ENCODE data around the gene PRKAR1B. TPM values are rescaled to one million over a fixed set of nuclear protein-coding genes. Genes with fewer than 3 reads are reported as not detected.

The PRKAR1B gene
- total RNA-seq, 2 experiments from 2014 or later: 15.5 to 15.8 TPM

DNA sequence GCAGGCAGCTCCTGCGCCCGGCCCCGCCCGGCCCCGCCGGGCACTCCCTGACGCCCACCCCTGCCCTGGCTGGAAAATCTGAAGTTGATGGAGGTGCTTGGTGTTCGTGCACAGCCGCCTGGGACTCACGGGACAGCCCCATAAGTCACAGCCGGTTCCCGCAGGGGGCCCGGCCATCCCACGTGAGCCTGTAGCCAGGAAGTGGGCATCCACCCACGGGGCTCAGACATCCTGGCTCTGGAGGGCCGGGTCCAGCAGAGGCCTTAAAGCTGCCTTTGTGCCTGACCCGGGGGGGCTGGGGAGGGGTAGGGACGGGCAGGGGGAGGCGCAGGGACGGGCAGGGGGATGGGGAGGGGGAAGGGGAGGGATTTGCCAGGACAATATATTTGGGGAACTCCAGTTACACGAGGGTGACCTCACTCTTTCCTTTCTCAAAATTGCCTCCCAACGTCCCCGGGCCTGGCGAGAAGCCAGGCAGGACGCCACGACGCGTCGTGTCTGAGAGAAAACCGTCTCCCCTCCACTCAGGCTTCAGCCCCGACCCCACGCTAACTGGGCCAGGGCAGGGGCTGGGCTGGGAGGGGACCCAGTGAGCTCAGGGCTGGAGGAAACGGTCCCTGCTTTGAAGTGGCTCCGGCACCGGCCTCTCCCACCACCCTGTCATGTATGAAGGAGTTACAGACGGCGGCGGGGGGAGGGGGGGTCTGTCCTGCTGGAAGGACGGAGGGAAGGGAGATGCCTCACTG lies 125.3 kb downstream of the PRKAR1B start:
- peak overlapping the region; percentile 71 for H3K4me3 Mint-ChIP-seq
- peak overlapping the region; percentile 100 for H3K27ac Mint-ChIP-seq
- H3K4me1 Mint-ChIP-seq (ENCODE audit: low read depth): peaks cover 68% of the 10 kb centered on the region
- no peaks in the 10 kb centered on the region for H3K27me3 Mint-ChIP-seq (ENCODE audit: low read depth)
- peaks cover 36% of the 10 kb centered on the region for H3K36me3 Mint-ChIP-seq (ENCODE audit: low read depth)
- peak; percentile 96 for DNase-seq
- H3K9me3 Mint-ChIP-seq: peaks cover 12% of the 10 kb centered on the region
- intact Hi-C loops (cut with micrococcal nuclease): loop anchor here (1.0 to 5.0 kb wide), 6 partner anchors 8 to 239 kb away; partner anchors contain the start of genes DNAAF5, PDGFA, PRKAR1B and SUN1
- CTCF ChIA-PET: no interaction called here

- Mint-ChIP-seq H3K4me1 (ENCODE audit: low read depth) (peaks cover 64% of the 10 kb centered on the region), H3K27me3 (ENCODE audit: low read depth) (no peaks in the 10 kb centered on the region), H3K27ac (peak overlapping the region; percentile 100), H3K9me3 (peaks cover 11% of the 10 kb centered on the region), H3K36me3 (ENCODE audit: low read depth) (peaks cover 33% of the 10 kb centered on the region), H3K4me3 (peak overlapping the region; percentile 71)
- DNase-seq: no peak
- intact Hi-C loops (cut with micrococcal nuclease): loop anchor here (1.0 to 5.0 kb wide), 6 partner anchors 8 to 239 kb away; partner anchors contain the start of genes DNAAF5, PDGFA, PRKAR1B and SUN1
- CTCF ChIA-PET: interaction anchor here (1.4 kb wide), 1 partner anchor 16 kb away, joined by 4 read pairs; no protein-coding TSS in a partner anchor
These were observed 126.0 kb downstream of the PRKAR1B start for GRCh38 chr7:601036-601594.

GRCh38 chr7:600149-601035 lies 126.7 kb downstream of the PRKAR1B start:
- Mint-ChIP-seq H3K4me1 (ENCODE audit: low read depth) (peaks cover 64% of the 10 kb centered on the region), H3K27ac (peak overlapping the region; percentile 100), H3K9me3 (peaks cover 9% of the 10 kb centered on the region), H3K36me3 (ENCODE audit: low read depth) (peaks cover 31% of the 10 kb centered on the region), H3K27me3 (ENCODE audit: low read depth) (no peaks in the 10 kb centered on the region), H3K4me3 (peak overlapping the region; percentile 71)
- intact Hi-C loops (cut with micrococcal nuclease): loop anchor here (1.0 to 5.0 kb wide), 6 partner anchors 7 to 238 kb away; partner anchors contain the start of genes DNAAF5, PDGFA, PRKAR1B and SUN1
- no peak for DNase-seq
- CTCF ChIA-PET: interaction anchor here (0.6 to 1.4 kb wide), 2 partner anchors 16 to 21 kb away, joined by 3 to 4 read pairs; no protein-coding TSS in a partner anchor

DNA sequence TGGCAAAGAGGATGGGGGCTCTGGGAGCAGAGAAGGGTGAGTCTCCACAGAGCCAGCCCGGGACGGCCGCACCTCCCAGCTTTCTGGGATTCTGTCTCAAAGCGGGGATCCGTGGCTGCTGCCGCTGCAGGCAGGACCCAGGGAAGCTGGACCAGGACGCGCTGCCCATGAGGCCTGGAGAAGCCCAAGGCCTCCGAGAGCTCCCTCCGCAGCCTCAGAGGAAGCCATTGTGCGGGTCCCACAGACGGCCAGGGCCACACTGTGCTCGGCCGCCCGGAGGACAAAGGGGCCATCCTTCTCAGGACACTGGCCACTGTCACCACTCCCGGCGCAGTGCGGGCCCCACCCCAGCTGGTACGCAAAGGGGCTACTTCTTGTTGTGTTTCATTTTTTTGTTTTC lies 128.2 kb downstream of the PRKAR1B start:
- DNase-seq: no peak
- Mint-ChIP-seq H3K9me3 (peaks cover 3% of the 10 kb centered on the region), H3K36me3 (ENCODE audit: low read depth) (peaks cover 22% of the 10 kb centered on the region), H3K4me3 (no peak overlapping the region), H3K27ac (no peak overlapping the region), H3K27me3 (ENCODE audit: low read depth) (no peaks in the 10 kb centered on the region), H3K4me1 (ENCODE audit: low read depth) (peaks cover 54% of the 10 kb centered on the region)
- intact Hi-C loops (cut with micrococcal nuclease): no loop called here
- CTCF ChIA-PET: no interaction called here

GRCh38 chr7:597348-598178 lies 129.5 kb downstream of the PRKAR1B start:
- intact Hi-C loops (cut with micrococcal nuclease): no loop called here
- peak overlapping the region; percentile 41 for H3K27ac Mint-ChIP-seq
- peaks cover 54% of the 10 kb centered on the region for H3K4me1 Mint-ChIP-seq (ENCODE audit: low read depth)
- H3K4me3 Mint-ChIP-seq: no peak overlapping the region
- CTCF ChIA-PET: no interaction called here
- H3K9me3 Mint-ChIP-seq: peaks cover 3% of the 10 kb centered on the region
- no peaks in the 10 kb centered on the region for H3K27me3 Mint-ChIP-seq (ENCODE audit: low read depth)
- H3K36me3 Mint-ChIP-seq (ENCODE audit: low read depth): peaks cover 10% of the 10 kb centered on the region
- DNase-seq: no peak

DNA sequence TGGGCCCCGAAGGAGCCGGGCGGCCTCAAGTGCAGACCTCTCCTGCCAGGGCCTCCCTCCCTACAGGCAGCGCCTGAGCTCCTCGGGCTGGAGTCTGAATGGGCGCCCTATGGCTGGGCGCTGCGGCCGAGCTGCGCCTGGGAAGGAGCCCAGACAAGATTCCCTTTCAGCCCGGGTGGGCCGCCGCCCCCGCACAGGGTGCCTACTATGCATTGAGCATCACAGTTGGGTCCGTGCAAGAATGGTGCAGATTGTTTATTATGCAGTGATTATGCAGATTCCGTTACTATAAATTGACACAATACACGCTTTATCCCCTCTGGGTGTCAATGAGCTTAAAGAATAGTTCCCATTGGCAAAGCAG lies 130.3 kb downstream of the PRKAR1B start:
- peaks cover 3% of the 10 kb centered on the region for H3K9me3 Mint-ChIP-seq
- intact Hi-C loops (cut with micrococcal nuclease): no loop called here
- no peak for DNase-seq
- H3K27me3 Mint-ChIP-seq (ENCODE audit: low read depth): no peaks in the 10 kb centered on the region
- peaks cover 50% of the 10 kb centered on the region for H3K4me1 Mint-ChIP-seq (ENCODE audit: low read depth)
- peaks cover 10% of the 10 kb centered on the region for H3K36me3 Mint-ChIP-seq (ENCODE audit: low read depth)
- peak overlapping the region; percentile 41 for H3K27ac Mint-ChIP-seq
- CTCF ChIA-PET: no interaction called here
- no peak overlapping the region for H3K4me3 Mint-ChIP-seq

DNA sequence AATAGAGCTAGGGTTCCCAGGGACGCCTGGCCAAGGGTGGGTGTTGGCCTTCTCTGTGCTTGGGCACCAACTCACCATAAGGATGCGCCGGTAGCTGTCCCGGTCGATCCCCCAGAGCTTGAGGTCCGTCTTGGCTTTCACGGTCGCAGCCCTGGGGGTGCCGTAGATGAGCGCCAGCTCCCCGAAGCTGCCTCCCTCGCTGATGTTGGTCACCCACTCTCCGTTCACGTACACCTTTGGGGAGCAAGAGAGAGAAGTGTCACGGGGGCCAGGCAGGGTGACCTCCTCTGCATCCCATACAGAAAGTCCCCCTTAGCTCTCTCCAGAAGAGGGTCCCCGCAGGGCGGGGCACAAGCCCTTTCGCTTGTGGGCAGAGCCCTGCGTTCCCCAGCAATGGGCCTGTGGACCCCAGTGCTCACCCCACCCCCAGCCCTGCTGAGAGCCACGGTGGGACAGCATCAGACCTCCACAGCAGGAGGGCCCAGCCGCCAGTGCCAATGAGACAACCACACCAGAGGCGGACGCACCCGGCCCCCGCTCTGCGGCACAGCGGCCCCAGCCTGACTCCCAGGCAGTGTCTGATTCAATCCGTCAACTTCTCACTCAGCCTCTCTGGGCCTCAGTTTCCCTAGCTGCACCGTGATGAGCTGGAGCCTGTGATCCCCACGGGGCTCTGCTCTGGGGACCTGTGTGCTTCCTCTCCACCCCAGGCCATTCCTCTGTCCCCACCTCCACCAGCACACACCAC lies 130.8 kb downstream of the PRKAR1B start:
- DNase-seq: no peak
- intact Hi-C loops (cut with micrococcal nuclease): no loop called here
- Mint-ChIP-seq H3K36me3 (ENCODE audit: low read depth) (peaks cover 12% of the 10 kb centered on the region), H3K9me3 (peaks cover 3% of the 10 kb centered on the region), H3K4me1 (ENCODE audit: low read depth) (peaks cover 46% of the 10 kb centered on the region), H3K4me3 (no peak overlapping the region), H3K27ac (no peak overlapping the region), H3K27me3 (ENCODE audit: low read depth) (no peaks in the 10 kb centered on the region)
- CTCF ChIA-PET: no interaction called here

GRCh38 chr7:595621-596010 lies 131.5 kb downstream of the PRKAR1B start:
- Mint-ChIP-seq H3K9me3 (peaks cover 3% of the 10 kb centered on the region), H3K27ac (peak overlapping the region; percentile 36), H3K4me1 (ENCODE audit: low read depth) (peaks cover 43% of the 10 kb centered on the region), H3K36me3 (ENCODE audit: low read depth) (peaks cover 12% of the 10 kb centered on the region), H3K27me3 (ENCODE audit: low read depth) (no peaks in the 10 kb centered on the region), H3K4me3 (no peak overlapping the region)
- intact Hi-C loops (cut with micrococcal nuclease): no loop called here
- CTCF ChIA-PET: no interaction called here
- DNase-seq: no peak

- H3K27ac Mint-ChIP-seq: no peak overlapping the region
- H3K4me1 Mint-ChIP-seq (ENCODE audit: low read depth): peaks cover 38% of the 10 kb centered on the region
- H3K9me3 Mint-ChIP-seq: peaks cover 3% of the 10 kb centered on the region
- H3K4me3 Mint-ChIP-seq: no peak overlapping the region
- no peaks in the 10 kb centered on the region for H3K27me3 Mint-ChIP-seq (ENCODE audit: low read depth)
- CTCF ChIA-PET: no interaction called here
- DNase-seq: no peak
- H3K36me3 Mint-ChIP-seq (ENCODE audit: low read depth): peaks cover 12% of the 10 kb centered on the region
- intact Hi-C loops (cut with micrococcal nuclease): no loop called here
These were observed 132.0 kb downstream of the PRKAR1B start for GRCh38 chr7:594920-595620.

GRCh38 chr7:594212-594913 lies 132.7 kb downstream of the PRKAR1B start:
- intact Hi-C loops (cut with micrococcal nuclease): no loop called here
- peaks cover 35% of the 10 kb centered on the region for H3K4me1 Mint-ChIP-seq (ENCODE audit: low read depth)
- DNase-seq: no peak
- CTCF ChIA-PET: no interaction called here
- no peak overlapping the region for H3K4me3 Mint-ChIP-seq
- peaks cover 15% of the 10 kb centered on the region for H3K36me3 Mint-ChIP-seq (ENCODE audit: low read depth)
- H3K27ac Mint-ChIP-seq: no peak overlapping the region
- no peaks in the 10 kb centered on the region for H3K27me3 Mint-ChIP-seq (ENCODE audit: low read depth)
- H3K9me3 Mint-ChIP-seq: peaks cover 3% of the 10 kb centered on the region

All from activated naive CD4-positive, alpha-beta T cell treated with anti-CD3 and anti-CD28 coated beads for 36 hours (primary cell).